Measurements from ENCODE around the gene KISS1R.

The KISS1R gene

DNA sequence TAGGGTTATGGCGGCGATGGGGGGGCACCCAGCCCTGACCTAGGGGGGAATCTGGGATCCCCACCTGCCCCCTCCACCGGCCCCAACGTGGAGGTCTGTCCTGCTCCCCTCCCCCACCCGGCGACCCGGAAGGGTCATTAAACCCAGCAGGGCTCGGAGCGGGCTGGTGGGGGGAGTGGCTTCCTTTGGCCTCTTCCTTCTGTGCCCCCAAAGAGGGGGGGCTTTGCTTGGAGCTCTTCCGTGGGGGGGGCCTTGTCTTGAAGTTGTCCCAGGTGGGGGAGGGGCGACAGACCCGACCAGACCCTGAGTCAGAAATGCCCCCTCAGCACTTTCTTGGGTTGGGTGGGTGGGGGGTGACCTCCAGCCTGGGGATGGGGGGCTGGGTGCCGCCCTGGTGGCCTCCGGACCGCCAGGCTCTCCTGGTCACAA is 10.2 kb downstream of the KISS1R start:
- Histone ChIP-seq H3K27ac (no peak overlapping the region), H3K4me3 (peak overlapping the region; percentile 97), H3K9ac (ENCODE audit: insufficient read length) (peak overlapping the region; percentile 81), H3K36me3 (ENCODE audit: insufficient read depth, low read length) (peaks cover 3% of the 10 kb centered on the region; the same call in 1 of the 2 replicates), H3K9me3 (ENCODE audit: low read depth, low read length) (no peaks in the 10 kb centered on the region)
- no peak for DNase-seq (ENCODE audit: low read depth, low spot score)
- no peak for TF ChIP-seq POLR2AphosphoS5 (IDR thresholded peaks at IDR 0.05; ENCODE audit: borderline replicate concordance, low read depth, low read length)
- TF ChIP-seq EZH2 (IDR thresholded peaks at IDR 0.05): no peak
- no peak for TF ChIP-seq FOXP2 (optimal IDR thresholded peaks at IDR 0.05; ENCODE audit: control extremely low read depth, extremely low read length, insufficient read depth)

DNA sequence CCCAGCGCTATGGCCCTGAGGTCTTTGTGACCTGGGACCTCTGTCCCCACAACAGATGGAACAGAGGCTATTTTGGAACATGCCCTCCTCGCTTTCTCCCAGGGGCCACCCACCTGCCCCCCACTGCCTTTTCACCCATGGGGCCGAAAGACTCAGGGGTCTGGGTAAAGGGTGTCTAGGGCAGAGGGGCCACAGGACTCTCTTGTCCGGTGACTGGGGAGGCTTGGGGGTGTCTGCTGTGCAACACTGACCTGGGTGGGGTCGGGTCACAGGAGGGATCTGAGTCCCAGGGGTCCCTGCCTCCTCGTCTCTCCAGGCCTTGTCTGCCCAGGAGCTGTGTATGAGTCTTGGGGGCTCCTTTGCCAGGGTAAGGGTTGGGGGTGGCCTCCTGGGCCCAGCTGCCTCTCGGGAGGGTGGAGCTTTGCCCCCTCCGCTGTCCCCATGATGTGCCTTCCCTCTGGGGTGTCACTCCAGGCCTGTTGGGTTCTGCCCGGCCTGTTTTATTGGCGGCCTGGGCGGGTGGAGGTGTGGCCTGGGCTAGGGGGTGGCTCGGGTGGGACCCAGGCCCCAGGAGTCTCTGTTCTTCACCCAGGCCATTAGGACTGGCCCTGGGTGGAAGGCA is 10.8 kb downstream of the KISS1R start:
- H3K4me3 ChIP-seq: no peak overlapping the region
- peaks cover 3% of the 10 kb centered on the region; the same call in 1 of the 2 replicates for H3K36me3 ChIP-seq (ENCODE audit: insufficient read depth, low read length)
- DNase-seq (ENCODE audit: low read depth, low spot score): no peak
- H3K9me3 ChIP-seq (ENCODE audit: low read depth, low read length): no peaks in the 10 kb centered on the region
- no peak overlapping the region for H3K9ac ChIP-seq (ENCODE audit: insufficient read length)
- no peak overlapping the region for H3K27ac ChIP-seq
- no peak for TF ChIP-seq FOXP2 (optimal IDR thresholded peaks at IDR 0.05; ENCODE audit: control extremely low read depth, extremely low read length, insufficient read depth)
- TF ChIP-seq POLR2AphosphoS5 (IDR thresholded peaks at IDR 0.05; ENCODE audit: borderline replicate concordance, low read depth, low read length): no peak
- no peak for TF ChIP-seq EZH2 (IDR thresholded peaks at IDR 0.05)

DNA sequence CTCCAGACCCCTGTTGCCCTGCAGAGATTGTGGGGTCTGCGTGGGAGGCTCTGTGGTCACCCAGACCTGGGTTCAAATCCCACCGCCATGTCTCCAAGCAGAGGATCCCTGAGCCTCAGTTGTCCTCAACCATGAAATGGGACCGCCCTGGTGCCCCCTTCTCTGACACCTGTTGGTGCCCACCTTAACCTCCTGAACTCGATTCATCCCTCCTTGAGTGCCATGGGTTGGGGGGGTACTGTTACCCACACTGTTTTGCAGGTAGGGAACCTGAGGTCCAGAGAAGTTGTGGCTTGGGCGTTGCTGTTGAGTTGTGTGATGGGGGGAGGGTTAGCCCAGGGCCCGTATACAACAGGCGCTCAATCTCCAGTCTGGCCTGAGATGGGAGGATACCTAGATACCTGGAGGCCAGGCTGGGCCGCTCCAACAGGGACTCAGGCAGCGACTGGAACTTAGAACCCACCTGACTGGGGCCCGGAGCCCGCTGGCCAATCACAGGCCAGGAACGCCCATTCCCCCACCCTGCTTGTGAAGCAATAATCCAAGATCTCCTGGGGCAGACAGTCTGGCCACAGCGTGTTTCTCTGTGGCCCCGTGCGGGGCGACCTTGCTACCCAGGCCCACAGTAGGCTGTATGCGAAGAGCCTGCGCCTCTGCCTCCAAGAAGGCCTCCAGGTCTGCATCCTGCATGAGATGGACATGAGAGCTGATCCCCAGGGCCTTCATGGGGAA is 11.5 kb downstream of the KISS1R start:
- Histone ChIP-seq H3K27ac (no peak overlapping the region), H3K9ac (ENCODE audit: insufficient read length) (no peak overlapping the region), H3K36me3 (ENCODE audit: insufficient read depth, low read length) (peaks cover 3% of the 10 kb centered on the region; the same call in 1 of the 2 replicates), H3K4me3 (no peak overlapping the region), H3K9me3 (ENCODE audit: low read depth, low read length) (no peaks in the 10 kb centered on the region)
- TF ChIP-seq EZH2 (IDR thresholded peaks at IDR 0.05) (no peak), POLR2AphosphoS5 (IDR thresholded peaks at IDR 0.05; ENCODE audit: borderline replicate concordance, low read depth, low read length) (no peak), FOXP2 (optimal IDR thresholded peaks at IDR 0.05; ENCODE audit: control extremely low read depth, extremely low read length, insufficient read depth) (no peak)
- DNase-seq (ENCODE audit: low read depth, low spot score): no peak

DNA sequence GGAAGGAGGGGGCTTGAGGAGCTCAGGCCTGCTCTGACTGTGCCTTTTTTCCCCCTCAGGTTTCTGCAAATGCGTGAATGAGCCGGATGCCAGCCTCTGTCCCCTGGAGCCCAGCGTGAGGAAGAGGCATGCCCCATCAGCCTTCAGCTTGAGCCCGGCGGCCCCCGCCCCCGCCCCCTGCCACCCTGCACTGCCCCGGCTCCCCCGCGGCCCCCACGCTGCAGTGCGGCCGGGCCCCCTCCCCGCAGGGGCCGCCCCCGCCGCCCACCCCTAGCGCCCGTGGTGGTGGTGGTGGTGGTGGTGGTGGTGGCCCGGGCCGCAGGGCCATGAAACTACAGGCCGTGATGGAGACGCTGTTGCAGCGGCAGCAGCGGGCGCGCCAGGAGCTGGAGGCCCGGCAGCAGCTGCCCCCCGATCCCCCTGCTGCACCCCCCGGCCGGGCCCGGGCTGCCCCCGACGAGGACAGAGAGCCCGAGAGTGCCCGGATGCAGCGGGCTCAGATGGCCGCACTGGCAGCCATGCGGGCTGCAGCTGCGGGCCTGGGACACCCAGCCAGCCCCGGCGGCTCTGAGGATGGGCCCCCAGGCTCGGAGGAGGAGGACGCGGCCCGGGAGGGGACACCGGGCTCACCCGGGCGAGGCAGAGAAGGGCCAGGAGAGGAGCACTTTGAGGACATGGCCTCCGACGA is 12.2 kb downstream of the KISS1R start:
- no peaks in the 10 kb centered on the region for H3K9me3 ChIP-seq (ENCODE audit: low read depth, low read length)
- H3K9ac ChIP-seq (ENCODE audit: insufficient read length): no peak overlapping the region
- DNase-seq (ENCODE audit: low read depth, low spot score): no peak
- peaks cover 3% of the 10 kb centered on the region; the same call in 1 of the 2 replicates for H3K36me3 ChIP-seq (ENCODE audit: insufficient read depth, low read length)
- no peak overlapping the region for H3K27ac ChIP-seq
- H3K4me3 ChIP-seq: no peak overlapping the region
- TF ChIP-seq EZH2 (IDR thresholded peaks at IDR 0.05) (no peak), POLR2AphosphoS5 (IDR thresholded peaks at IDR 0.05; ENCODE audit: borderline replicate concordance, low read depth, low read length) (no peak), FOXP2 (optimal IDR thresholded peaks at IDR 0.05; ENCODE audit: control extremely low read depth, extremely low read length, insufficient read depth) (no peak)

DNA sequence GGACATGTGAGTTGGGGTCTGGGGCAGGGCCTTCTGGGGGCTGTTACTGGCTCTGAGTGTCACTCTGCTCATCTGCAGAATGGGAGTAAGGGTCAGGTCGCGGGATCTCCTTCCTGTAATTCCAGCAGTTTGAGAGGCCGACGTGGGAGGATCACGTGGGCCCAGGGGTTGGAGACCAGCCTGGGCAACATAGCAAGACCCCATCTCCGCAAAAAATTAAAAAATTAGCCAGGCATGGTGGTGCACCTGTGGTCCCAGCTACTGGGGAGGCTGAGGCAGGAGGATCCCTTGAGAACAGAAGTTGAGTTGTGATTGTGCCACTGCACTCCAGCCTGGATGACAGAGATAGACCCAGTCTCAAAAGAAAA is 12.7 kb downstream of the KISS1R start:
- H3K9me3 ChIP-seq (ENCODE audit: low read depth, low read length): no peaks in the 10 kb centered on the region
- H3K4me3 ChIP-seq: no peak overlapping the region
- TF ChIP-seq FOXP2 (optimal IDR thresholded peaks at IDR 0.05; ENCODE audit: control extremely low read depth, extremely low read length, insufficient read depth): no peak
- no peak for TF ChIP-seq POLR2AphosphoS5 (IDR thresholded peaks at IDR 0.05; ENCODE audit: borderline replicate concordance, low read depth, low read length)
- no peak for TF ChIP-seq EZH2 (IDR thresholded peaks at IDR 0.05)
- H3K9ac ChIP-seq (ENCODE audit: insufficient read length): no peak overlapping the region
- DNase-seq (ENCODE audit: low read depth, low spot score): no peak
- no peak overlapping the region for H3K27ac ChIP-seq
- H3K36me3 ChIP-seq (ENCODE audit: insufficient read depth, low read length): peaks cover 3% of the 10 kb centered on the region; the same call in 1 of the 2 replicates

DNA sequence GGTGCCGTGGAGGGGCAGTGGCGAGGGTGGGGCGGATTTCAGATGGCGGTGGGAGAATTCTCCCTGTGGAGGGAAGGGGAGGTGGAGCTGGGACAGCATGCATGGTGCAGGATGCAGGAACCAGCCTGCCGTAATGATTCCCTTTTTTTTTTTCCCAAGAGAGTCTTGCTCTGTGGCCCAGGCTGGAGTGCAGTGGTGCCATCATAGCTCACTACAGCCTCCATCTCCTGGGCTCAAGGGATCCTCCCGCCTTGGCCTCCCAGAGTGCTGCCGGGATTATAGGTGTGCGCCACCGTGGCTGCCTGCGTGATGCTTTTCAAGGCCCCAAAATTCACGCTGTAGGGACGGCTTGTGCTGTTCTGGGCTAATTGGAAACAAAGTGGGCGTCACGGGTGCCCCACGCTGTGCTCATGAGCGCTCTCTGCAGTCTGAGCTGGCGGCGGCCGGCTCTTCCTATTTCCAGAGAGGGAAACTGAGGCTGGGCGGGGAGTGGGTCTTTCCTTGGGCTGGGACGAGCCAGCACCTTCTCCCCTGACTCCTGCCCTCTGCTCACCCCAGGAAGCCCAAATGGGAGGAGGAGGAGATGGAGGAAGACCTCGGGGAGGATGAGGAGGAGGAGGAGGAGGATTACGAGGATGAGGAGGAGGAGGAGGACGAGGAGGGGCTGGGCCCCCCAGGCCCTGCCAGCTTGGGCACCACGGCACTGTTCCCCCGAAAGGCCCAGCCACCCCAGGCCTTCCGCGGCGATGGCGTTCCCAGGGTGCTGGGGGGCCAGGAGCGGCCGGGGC is 14.9 kb downstream of the KISS1R start:
- Histone ChIP-seq H3K9ac (ENCODE audit: insufficient read length) (no peak overlapping the region), H3K9me3 (ENCODE audit: low read depth, low read length) (no peaks in the 10 kb centered on the region), H3K27ac (no peak overlapping the region), H3K36me3 (ENCODE audit: insufficient read depth, low read length) (peaks cover 3% of the 10 kb centered on the region; the same call in 1 of the 2 replicates), H3K4me3 (no peak overlapping the region)
- no peak for DNase-seq (ENCODE audit: low read depth, low spot score)
- no peak for TF ChIP-seq FOXP2 (optimal IDR thresholded peaks at IDR 0.05; ENCODE audit: control extremely low read depth, extremely low read length, insufficient read depth)
- TF ChIP-seq POLR2AphosphoS5 (IDR thresholded peaks at IDR 0.05; ENCODE audit: borderline replicate concordance, low read depth, low read length): no peak
- TF ChIP-seq EZH2 (IDR thresholded peaks at IDR 0.05): no peak

DNA sequence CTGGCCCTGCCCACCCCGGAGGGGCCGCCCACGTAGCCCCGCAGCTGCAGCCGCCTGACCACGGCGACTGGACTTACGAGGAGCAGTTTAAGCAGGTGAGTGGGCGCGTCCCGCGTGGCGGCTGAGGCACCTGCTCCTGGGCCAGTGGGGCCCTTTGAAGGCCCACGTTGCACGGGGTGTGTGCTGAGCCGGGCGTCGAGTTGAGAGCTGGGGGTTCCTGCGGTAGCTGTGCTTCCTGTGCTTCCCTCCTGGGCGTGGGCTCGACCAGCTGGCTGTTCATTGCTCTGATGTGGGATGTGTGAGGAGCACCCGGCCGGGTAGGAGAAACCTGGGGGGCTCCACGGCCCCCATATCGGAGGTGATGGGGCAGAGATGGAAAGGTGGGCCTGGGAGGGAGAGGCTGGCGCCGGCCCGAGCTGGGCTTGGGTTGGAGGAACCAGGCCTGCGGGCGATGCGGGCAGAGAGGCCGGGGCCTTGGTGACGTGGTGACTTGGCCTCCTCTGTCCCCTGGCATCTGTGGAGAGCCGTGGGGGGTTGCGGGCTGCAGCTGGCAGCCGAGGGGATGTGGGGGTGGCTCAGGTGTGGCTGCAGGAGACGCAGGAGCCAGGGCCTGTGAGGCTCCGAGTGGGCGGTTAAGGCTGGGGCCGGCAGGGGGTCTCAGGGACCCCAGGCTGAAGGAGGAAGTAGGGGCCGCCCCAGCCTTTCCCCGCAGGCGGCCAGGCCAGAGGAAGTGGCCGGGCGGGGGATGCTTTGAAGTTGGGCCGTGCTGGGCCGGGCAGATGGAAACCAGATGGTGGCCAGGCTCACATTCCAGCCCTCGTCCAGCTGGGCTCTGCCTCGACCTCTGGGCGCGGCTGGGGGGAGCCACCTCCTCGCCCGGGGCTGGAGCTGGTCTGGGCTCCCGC is 15.8 kb downstream of the KISS1R start:
- no peak for TF ChIP-seq EZH2 (IDR thresholded peaks at IDR 0.05)
- TF ChIP-seq POLR2AphosphoS5 (IDR thresholded peaks at IDR 0.05; ENCODE audit: borderline replicate concordance, low read depth, low read length): no peak
- no peak for TF ChIP-seq FOXP2 (optimal IDR thresholded peaks at IDR 0.05; ENCODE audit: control extremely low read depth, extremely low read length, insufficient read depth)
- H3K36me3 ChIP-seq (ENCODE audit: insufficient read depth, low read length): peaks cover 3% of the 10 kb centered on the region; the same call in 1 of the 2 replicates
- DNase-seq (ENCODE audit: low read depth, low spot score): no peak
- no peak overlapping the region for H3K27ac ChIP-seq
- no peaks in the 10 kb centered on the region for H3K9me3 ChIP-seq (ENCODE audit: low read depth, low read length)
- no peak overlapping the region for H3K4me3 ChIP-seq
- H3K9ac ChIP-seq (ENCODE audit: insufficient read length): no peak overlapping the region

Measured in SK-N-MC (cell line).